AG04449 (cell line): ENCODE measurements around the gene ADM.
"Not testable (repeated sequence)": the region's sequence is repeated elsewhere in the genome, so short reads cannot be mapped to it uniquely, and the experiment has no call there.

Experiments
- CTCF ChIA-PET: fragments of 350-600 bp; formaldehyde crosslinking; extraction: SDS; loops from one replicate; lab custom pipeline; 2021; ENCODE audit warnings: antibody characterized with exemption; lab: Yijun Ruan, JAX
- POLR2A ChIA-PET: fragments of 400-600, 350-600 bp; formaldehyde crosslinking; extraction: SDS; loops from one replicate; lab custom pipeline; 2020; ENCODE audit warnings: antibody characterized with exemption, inconsistent platforms; lab: Yijun Ruan, JAX
- DNase-seq: peaks from one replicate; pipeline ENCODE4 v3.0.0-alpha.2; 2010; ENCODE audit warnings: low read depth, low spot score
- H3K4me3 ChIP-seq: 2 replicates; pipeline ENCODE4 v1.5.1; 2011; ENCODE audit warnings: low read depth, mild to moderate bottlenecking, control low read depth, low read length
- TF ChIP-seq, protein P1 (sequence below): IDR thresholded peaks from one replicate; pipeline ENCODE4 v1.5.1; 2011; ENCODE audit warnings: mild to moderate bottlenecking, moderate library complexity, low read length, control low read depth, inconsistent platforms; ENCODE audit not compliant: insufficient read depth; ENCODE audit errors: missing control alignments

ADM gene, protein sequence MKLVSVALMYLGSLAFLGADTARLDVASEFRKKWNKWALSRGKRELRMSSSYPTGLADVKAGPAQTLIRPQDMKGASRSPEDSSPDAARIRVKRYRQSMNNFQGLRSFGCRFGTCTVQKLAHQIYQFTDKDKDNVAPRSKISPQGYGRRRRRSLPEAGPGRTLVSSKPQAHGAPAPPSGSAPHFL

DNA sequence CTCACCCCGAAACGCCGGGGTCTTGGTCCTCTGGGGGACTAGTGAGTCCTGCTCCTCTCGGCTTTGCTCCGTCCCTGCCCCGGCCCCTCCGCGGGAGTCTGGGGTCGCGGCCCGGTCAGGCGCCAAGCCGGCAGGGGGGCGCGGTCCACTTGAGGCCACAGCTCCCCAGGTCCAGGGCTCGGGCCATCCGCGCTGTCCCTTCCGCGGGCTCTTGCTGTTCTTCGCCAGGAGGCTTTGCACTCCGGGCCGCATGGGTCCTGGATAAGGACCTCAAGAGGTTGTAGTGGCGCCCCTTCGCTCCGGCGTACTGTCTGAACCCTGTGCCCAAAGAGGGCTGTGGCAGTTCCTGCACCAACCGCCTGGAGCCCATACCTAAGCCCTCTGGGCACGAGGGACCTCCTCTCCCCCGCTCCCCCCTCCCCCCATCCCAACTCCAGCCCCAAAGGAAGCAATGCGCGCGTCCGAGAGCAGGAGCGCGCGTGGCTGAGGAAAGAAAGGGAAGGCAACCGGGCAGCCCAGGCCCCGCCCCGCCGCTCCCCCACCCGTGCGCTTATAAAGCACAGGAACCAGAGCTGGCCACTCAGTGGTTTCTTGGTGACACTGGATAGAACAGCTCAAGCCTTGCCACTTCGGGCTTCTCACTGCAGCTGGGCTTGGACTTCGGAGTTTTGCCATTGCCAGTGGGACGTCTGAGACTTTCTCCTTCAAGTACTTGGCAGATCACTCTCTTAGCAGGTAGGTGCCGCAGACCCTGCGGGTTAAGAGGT is at the start of gene ADM:
Gene ADM, plus strand, starts transcription at position 579 of the 767 bp plus-strand sequence. CDS start 628 bp downstream, outside the sequence.
- ChIA-PET POLR2A (interaction anchor here (0.6 to 4.2 kb wide), 51 partner anchors 9 to 844 kb away, joined by 3 to 36 read pairs (median 5); partner anchors contain the start of genes RNF141 and ZNF143), CTCF (interaction anchor here (0.6 to 5.7 kb wide), 24 partner anchors 9 to 878 kb away, joined by 3 to 39 read pairs (median 4); no protein-coding TSS in a partner anchor)
- H3K4me3 ChIP-seq, result peak within 1 kb of the TSS; percentile 100
- TF ChIP-seq, protein P1, sequence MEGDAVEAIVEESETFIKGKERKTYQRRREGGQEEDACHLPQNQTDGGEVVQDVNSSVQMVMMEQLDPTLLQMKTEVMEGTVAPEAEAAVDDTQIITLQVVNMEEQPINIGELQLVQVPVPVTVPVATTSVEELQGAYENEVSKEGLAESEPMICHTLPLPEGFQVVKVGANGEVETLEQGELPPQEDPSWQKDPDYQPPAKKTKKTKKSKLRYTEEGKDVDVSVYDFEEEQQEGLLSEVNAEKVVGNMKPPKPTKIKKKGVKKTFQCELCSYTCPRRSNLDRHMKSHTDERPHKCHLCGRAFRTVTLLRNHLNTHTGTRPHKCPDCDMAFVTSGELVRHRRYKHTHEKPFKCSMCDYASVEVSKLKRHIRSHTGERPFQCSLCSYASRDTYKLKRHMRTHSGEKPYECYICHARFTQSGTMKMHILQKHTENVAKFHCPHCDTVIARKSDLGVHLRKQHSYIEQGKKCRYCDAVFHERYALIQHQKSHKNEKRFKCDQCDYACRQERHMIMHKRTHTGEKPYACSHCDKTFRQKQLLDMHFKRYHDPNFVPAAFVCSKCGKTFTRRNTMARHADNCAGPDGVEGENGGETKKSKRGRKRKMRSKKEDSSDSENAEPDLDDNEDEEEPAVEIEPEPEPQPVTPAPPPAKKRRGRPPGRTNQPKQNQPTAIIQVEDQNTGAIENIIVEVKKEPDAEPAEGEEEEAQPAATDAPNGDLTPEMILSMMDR, result peak; percentile 69
- DNase-seq, result no peak

DNA sequence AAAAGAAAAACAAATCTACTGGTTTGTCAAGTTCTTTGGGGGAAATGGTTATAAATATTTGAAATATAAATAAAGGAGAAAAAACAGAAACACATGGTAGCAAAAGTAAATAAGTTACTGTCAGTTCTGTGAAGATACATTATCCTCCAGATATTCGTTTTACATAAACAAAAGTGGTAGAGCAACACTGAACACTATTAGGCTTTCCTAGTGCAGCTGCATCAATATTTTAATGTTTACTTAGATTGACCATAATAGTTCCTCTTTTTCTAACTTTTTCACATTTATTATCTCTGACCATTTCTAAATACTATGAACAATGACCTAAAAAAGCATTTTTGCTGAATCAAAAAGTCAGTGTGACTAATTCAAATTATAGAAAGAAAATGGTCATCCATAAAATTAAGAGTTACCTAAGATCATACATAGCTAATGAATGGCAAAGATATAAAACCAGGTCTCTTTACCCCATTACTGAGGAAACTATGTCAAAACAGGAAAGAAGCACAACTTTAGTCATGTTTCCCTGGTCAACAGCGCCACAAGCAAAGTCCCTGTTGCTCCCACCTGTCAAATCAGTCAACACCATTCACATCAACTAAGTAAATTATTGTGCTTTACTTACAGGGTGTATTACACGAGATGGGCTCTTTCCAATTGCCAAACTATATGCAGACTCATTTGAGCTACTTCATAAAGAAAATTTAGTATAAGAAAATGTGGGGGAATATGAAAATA is 49.3 kb upstream of the ADM start:
- POLR2A ChIA-PET, result interaction anchor here (2.0 kb wide), 1 partner anchor 50 kb away, joined by 7 read pairs; the partner anchor contains the start of gene ADM
- TF ChIP-seq, protein P1, result no peak
- no peak overlapping the region for H3K4me3 ChIP-seq
- DNase-seq, result no peak
- CTCF ChIA-PET, result interaction anchor here (0.6 to 2.7 kb wide), 5 partner anchors 10 to 167 kb away, joined by 3 to 8 read pairs (median 3); no protein-coding TSS in a partner anchor

DNA sequence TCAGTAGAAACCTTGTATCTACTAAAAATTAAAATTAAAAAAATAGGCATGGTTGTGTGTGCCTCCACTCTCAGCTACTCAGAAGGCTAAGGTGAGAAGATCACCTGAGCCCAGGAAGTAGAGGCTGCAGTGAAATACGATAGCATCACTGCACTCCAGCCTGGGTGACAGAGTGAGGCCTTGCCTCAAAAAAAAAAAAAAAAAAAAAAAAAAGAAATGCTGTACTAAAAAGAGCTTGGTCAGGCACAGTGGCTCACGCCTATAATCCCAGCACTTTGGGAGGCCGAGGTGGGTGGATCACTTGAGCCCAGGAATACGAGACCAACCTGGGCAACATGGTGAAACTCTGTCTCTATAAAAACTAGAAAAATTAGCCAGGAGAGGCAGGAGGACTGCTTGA is 47.4 kb upstream of the ADM start:
- ChIA-PET POLR2A (no interaction called here), CTCF (interaction anchor here (2.7 kb wide), 1 partner anchor 9 kb away, joined by 8 read pairs; no protein-coding TSS in a partner anchor)
- no peak overlapping the region for H3K4me3 ChIP-seq
- no peak for DNase-seq
- TF ChIP-seq, protein P1, result no peak

DNA sequence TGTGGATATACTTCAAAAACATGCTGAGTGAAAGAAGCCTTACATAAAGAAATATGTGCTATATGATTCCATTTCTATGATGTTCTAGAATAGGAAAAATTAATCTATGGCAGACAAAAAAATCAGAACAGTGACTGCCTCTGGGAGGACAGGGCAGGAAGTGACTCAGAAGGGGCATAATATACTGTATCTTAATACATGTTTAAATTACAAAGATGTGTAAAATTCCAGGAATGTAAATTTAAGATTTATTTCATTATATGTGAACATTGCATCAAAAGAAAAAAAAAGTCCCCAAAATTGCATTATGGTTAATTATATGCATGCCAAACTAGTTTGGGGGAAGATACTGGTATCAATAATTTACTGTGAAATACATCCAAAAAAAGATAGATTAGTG is 43.1 kb upstream of the ADM start:
- no peak overlapping the region for H3K4me3 ChIP-seq
- TF ChIP-seq, protein P1, result no peak
- no peak for DNase-seq
- ChIA-PET CTCF (no interaction called here), POLR2A (no interaction called here)

DNA sequence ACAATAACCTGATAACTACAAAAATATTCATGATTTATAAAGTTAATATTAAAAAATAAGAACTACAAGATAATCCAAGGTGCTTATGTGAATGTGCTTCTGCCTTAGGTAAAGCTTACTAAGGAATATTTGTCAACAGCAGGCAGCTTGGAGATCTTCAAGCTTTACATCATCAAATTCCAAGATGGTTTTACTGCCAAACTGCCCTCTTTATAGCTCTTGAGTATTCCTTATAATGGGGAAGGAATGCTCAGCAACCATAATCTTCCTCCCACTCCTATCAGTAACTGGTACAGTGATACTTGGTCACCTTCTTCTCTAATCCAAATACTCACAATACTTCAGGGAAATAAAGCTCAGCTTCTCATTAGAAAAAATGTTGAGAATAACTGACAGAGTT is 40.9 kb upstream of the ADM start:
- CTCF ChIA-PET, result interaction anchor here (1.5 kb wide), 1 partner anchor 35 kb away, joined by 4 read pairs; no protein-coding TSS in a partner anchor
- POLR2A ChIA-PET, result interaction anchor here (1.2 kb wide), 1 partner anchor 41 kb away, joined by 5 read pairs; the partner anchor contains the start of gene ADM
- peak; percentile 51 for DNase-seq
- TF ChIP-seq, protein P1, result no peak
- no peak overlapping the region for H3K4me3 ChIP-seq

DNA sequence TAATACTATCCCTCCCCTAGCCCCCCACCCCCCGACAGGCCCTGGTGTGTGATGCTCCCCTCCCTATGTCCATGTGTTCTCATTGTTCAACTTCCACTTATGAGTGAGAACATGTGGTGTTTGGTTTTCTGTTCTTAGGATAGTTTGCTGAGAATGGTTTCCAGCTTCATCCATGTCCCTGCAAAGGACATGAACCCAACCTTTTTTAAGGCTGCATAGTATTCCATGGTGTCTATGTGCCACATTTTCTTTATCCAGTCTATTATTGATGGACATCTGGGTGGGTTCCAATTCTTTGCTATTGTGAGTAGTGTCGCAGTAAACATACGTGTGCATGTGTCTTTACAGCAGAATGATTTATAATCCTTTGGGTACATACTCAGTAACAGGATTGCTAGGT is 40.2 kb upstream of the ADM start:
- DNase-seq, H3K4me3 ChIP-seq: not testable (repeated sequence)
- POLR2A ChIA-PET, result interaction anchor here (1.2 kb wide), 1 partner anchor 40 kb away, joined by 5 read pairs; the partner anchor contains the start of gene ADM
- CTCF ChIA-PET, result interaction anchor here (1.0 to 1.5 kb wide), 2 partner anchors 9 to 34 kb away, joined by 3 to 4 read pairs; no protein-coding TSS in a partner anchor
